ENCODE data around the gene CCDC3.

The CCDC3 gene

DNA sequence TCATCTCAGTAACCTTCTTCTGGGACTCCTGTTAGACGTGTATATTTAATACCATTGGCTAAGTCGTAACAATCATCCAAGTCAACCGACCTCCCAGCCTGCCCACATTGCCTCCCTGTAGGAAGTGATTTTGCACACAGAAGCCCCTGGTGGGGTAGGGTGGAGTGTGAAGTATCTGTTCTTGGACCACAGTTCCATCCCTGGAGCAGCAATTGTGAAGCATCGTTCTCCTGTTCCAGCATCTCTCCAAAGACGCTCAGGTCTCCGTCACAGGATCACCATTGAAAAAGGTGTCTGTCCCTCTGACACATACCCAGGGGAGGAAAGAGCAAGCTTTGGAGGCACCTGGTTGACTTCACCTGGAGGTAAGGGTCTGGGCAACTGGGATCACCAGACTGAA lies 72.9 kb downstream of the CCDC3 start:
- no peak overlapping the region for H3K4me3 ChIP-seq (ENCODE audit: low read depth, low read length)

GRCh38 chr10:12927896-12928295 lies 73.6 kb downstream of the CCDC3 start:
- H3K4me3 ChIP-seq (ENCODE audit: low read depth, low read length) = no peak overlapping the region

GRCh38 chr10:12925845-12926244 lies 75.7 kb downstream of the CCDC3 start:
- no peak overlapping the region for H3K4me3 ChIP-seq (ENCODE audit: low read depth, low read length)

GRCh38 chr10:12924911-12925310 lies 76.6 kb downstream of the CCDC3 start:
- H3K4me3 ChIP-seq (ENCODE audit: low read depth, low read length) = no peak overlapping the region

DNA sequence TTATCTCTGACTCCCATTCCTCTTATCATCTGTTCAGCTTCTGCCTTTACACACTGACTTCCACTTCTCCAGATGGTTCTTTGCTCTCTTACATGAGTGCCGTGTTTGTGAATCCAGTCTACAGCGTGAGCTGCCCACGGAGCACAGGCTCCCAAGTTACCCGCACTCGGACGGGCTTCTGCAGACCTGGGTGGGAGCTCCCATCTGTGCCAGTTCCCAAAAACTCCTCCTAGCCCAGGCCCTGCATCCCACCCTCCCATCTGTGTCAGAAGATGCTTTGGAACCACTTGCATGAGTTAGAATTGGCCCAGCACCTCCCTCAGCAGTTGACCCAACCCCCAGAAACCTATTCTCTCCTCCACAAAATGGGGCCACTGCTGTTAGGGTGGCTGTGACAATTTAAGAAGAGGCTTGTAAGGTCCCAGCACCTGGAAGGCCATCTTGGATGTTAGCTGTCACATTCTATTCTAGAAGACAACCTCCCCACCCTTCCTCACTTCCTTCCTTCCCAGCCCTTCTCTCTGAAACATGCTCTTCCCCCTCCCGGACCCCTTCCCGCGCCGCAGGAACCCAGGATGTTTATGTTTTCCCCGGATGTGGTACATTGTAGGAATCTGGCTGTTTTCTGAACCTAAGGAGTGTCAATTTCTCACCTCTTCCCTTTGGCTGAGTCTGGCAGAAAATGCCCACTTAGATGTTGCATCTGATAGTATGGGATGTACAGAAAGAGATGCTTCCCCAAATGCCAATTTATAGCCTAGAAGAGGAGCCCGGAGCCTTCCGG lies 79.2 kb downstream of the CCDC3 start:
- H3K4me3 ChIP-seq (ENCODE audit: low read depth, low read length) = no peak overlapping the region

GRCh38 chr10:12921163-12921562 lies 80.3 kb downstream of the CCDC3 start:
- H3K4me3 ChIP-seq (ENCODE audit: low read depth, low read length) = no peak overlapping the region

DNA sequence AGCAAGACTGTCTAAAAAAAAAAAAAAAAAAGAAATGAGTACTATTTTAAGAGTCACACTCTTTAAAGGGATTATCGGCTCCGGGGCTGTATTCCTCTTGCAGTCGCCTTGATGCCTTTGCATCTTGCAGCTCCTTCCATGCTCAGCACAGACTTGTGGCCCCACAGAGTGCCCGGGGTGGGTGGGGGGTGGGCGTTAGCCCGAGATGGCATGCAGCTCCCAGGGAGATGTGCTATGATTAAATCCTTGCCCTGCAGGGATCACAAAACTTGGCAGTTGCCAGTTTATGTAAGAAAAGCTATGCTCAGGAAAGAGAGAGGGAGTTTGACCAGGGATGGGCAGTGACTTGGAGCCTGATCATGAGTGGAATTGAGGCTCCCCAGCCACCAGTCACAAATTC lies 81.9 kb downstream of the CCDC3 start:
- H3K4me3 ChIP-seq (ENCODE audit: low read depth, low read length) = no peak overlapping the region

- no peak overlapping the region for H3K4me3 ChIP-seq (ENCODE audit: low read depth, low read length)
Measured at GRCh38 chr10:12916587-12916986, 84.9 kb downstream of the CCDC3 start.

- H3K4me3 ChIP-seq (ENCODE audit: low read depth, low read length) = no peak overlapping the region
Measured at GRCh38 chr10:12915637-12916168, 85.8 kb downstream of the CCDC3 start.

GRCh38 chr10:12914111-12914510 lies 87.4 kb downstream of the CCDC3 start:
- H3K4me3 ChIP-seq (ENCODE audit: low read depth, low read length) = no peak overlapping the region

GRCh38 chr10:12911795-12912194 lies 89.7 kb downstream of the CCDC3 start:
- no peak overlapping the region for H3K4me3 ChIP-seq (ENCODE audit: low read depth, low read length)

DNA sequence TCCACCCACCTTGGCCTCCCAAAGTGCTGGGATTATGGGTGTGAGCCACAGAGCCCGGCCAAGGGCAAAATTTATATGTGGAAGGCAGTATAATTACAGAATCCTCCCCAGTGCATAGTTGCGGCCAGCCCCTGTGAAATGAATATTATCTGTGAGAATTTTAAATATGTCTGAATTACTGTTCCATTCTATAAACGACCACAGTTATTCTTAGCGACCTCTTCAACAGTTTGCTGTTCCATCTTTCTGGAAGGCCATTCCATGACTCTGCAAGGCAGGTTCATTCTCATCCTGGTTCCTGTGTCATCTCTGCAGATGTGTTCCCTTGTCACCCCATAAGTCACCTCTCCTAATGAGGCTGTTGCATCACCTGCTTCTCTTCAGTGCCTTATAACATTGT lies 90.7 kb downstream of the CCDC3 start:
- no peak overlapping the region for H3K4me3 ChIP-seq (ENCODE audit: low read depth, low read length)

GRCh38 chr10:12909836-12910185 lies 91.7 kb downstream of the CCDC3 start:
- no peak overlapping the region for H3K4me3 ChIP-seq (ENCODE audit: low read depth, low read length)

GRCh38 chr10:12909182-12909835 lies 92.2 kb downstream of the CCDC3 start:
- no peak overlapping the region for H3K4me3 ChIP-seq (ENCODE audit: low read depth, low read length)

GRCh38 chr10:12908773-12909172 lies 92.7 kb downstream of the CCDC3 start:
- no peak overlapping the region for H3K4me3 ChIP-seq (ENCODE audit: low read depth, low read length)

DNA sequence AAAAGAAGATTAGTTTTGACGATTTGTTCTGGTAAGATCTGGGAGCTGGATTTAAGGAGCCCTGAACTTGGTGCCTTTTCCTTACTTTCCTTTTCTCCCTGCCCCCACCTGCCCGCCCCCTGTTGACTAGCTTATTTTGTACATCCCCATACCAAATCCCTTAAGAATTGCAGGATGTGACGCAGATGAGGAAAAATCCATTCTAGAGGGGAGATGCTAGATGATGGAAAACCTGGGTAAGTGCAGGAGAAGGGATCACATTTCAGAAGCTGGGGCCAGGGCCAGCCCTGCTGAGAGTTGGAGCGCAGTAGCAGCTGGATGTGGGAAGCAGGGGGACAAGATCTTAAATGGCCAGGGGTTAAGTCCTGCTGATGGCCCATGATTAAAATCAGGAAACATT lies 93.9 kb downstream of the CCDC3 start:
- H3K4me3 ChIP-seq (ENCODE audit: low read depth, low read length) = no peak overlapping the region

- H3K4me3 ChIP-seq (ENCODE audit: low read depth, low read length) = no peak overlapping the region
Measured at GRCh38 chr10:12906051-12906541, 95.4 kb downstream of the CCDC3 start.

DNA sequence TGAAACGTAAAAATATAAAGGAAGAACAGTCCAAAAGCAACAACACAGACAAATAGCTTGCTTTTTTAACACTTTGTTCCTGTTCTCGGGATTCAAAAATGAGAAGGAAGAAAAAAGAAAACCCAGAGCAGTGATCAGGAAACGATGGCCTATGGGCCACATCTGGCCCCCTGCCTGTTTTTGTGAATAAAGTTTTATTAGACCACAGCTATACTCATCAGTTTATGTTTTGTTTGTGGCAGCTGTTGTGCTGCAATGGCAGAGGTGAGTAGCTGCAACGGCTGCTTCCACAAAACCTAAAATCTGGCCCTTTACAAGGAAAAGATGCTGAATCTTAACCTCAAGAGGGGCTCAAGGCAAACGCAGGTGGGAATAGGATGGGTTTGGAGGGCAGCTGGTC lies 96.4 kb downstream of the CCDC3 start:
- H3K4me3 ChIP-seq (ENCODE audit: low read depth, low read length) = no peak overlapping the region

GRCh38 chr10:12902851-12903358 lies 98.6 kb downstream of the CCDC3 start:
- no peak overlapping the region for H3K4me3 ChIP-seq (ENCODE audit: low read depth, low read length)

- no peak overlapping the region for H3K4me3 ChIP-seq (ENCODE audit: low read depth, low read length)
Measured at GRCh38 chr10:12902135-12902572, 99.4 kb downstream of the CCDC3 start.

- no peak overlapping the region for H3K4me3 ChIP-seq (ENCODE audit: low read depth, low read length)
Measured at GRCh38 chr10:12899546-12899945, 102.0 kb downstream of the CCDC3 start.

DNA sequence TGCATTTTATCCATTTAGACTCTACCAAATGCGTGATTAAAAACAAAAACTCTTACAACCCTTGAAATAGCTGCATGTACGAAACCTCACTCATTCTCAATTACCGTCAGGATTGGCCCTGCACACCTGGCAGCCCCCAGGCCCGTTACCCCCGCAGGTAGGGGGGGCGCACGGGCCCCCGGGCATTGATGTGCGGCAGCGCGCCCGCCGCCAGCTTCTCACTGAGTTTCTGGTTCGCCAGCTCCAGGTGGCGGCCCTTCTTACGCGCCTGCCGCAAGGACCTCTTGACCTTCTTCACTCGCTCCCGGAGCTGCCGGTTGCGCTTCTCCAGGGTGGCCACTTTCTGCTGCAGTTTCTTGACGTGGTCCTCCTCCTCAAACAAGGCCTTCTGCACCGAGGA lies 103.2 kb downstream of the CCDC3 start:
- H3K4me3 ChIP-seq (ENCODE audit: low read depth, low read length) = no peak overlapping the region

Measured in iPS-11a (cell line).